NCI-H187 treated with DMSO at 0.1 percent for 48 hours (cell line): ENCODE measurements around the gene CNTNAP5.
"Not testable (repeated sequence)": the region's sequence is repeated elsewhere in the genome, so short reads cannot be mapped to it uniquely, and the experiment has no call there.

ENCODE experiments used
- DNase-seq: peaks from one replicate; lab custom pipeline; 2025; lab: John Stamatoyannopoulos, UW

CNTNAP5 gene

GRCh38 chr2:124325667-124326440 lies 300.8 kb downstream of the CNTNAP5 start:
- DNase-seq, result no peak

GRCh38 chr2:124327303-124327702 lies 302.2 kb downstream of the CNTNAP5 start:
- DNase-seq, result no peak

- DNase-seq, result no peak
Observed at GRCh38 chr2:124328397-124328796, 303.3 kb downstream of the CNTNAP5 start.

GRCh38 chr2:124333784-124334183 lies 308.7 kb downstream of the CNTNAP5 start:
- no peak for DNase-seq

GRCh38 chr2:124335058-124335457 lies 310.0 kb downstream of the CNTNAP5 start:
- DNase-seq, result no peak

GRCh38 chr2:124339709-124340108 lies 314.6 kb downstream of the CNTNAP5 start:
- no peak for DNase-seq

- no peak for DNase-seq
Observed at GRCh38 chr2:124343827-124344498, 318.9 kb downstream of the CNTNAP5 start.

GRCh38 chr2:124347209-124347608 lies 322.1 kb downstream of the CNTNAP5 start:
- DNase-seq, result peak; percentile 12

GRCh38 chr2:124353656-124354055 lies 328.6 kb downstream of the CNTNAP5 start:
- DNase-seq, result peak; percentile 3

GRCh38 chr2:124354466-124354865 lies 329.4 kb downstream of the CNTNAP5 start:
- no peak for DNase-seq

- DNase-seq, result not testable (repeated sequence)
Observed at GRCh38 chr2:124361966-124362365, 336.9 kb downstream of the CNTNAP5 start.

- no peak for DNase-seq
Observed at GRCh38 chr2:124369181-124369580, 344.1 kb downstream of the CNTNAP5 start.

GRCh38 chr2:124380221-124380749 lies 355.2 kb downstream of the CNTNAP5 start:
- DNase-seq, result no peak

- no peak for DNase-seq
Observed at GRCh38 chr2:124382067-124382618, 357.1 kb downstream of the CNTNAP5 start.

- no peak for DNase-seq
Observed at GRCh38 chr2:124395961-124396360, 370.9 kb downstream of the CNTNAP5 start.

GRCh38 chr2:124402274-124402673 lies 377.2 kb downstream of the CNTNAP5 start:
- DNase-seq, result no peak

GRCh38 chr2:124407836-124408534 lies 382.9 kb downstream of the CNTNAP5 start:
- DNase-seq, result not testable (repeated sequence)

GRCh38 chr2:124424074-124424473 lies 399.0 kb downstream of the CNTNAP5 start:
- no peak for DNase-seq

- no peak for DNase-seq
Observed at GRCh38 chr2:124426122-124426521, 401.0 kb downstream of the CNTNAP5 start.

GRCh38 chr2:124426625-124427024 lies 401.5 kb downstream of the CNTNAP5 start:
- no peak for DNase-seq

- no peak for DNase-seq
Observed at GRCh38 chr2:124437811-124438210, 412.7 kb downstream of the CNTNAP5 start.

- DNase-seq, result no peak
Observed at GRCh38 chr2:124450481-124450880, 425.4 kb downstream of the CNTNAP5 start.
